HEK293 (cell line): ENCODE results near the gene TJP3.

ENCODE experiments used
- CTCF ChIA-PET: fragments of 350-600 bp; formaldehyde crosslinking; extraction: SDS; loops from one replicate; lab custom pipeline; 2021; ENCODE audit warnings: antibody characterized with exemption; lab: Yijun Ruan, JAX
- POLR2A ChIA-PET: fragments of 300-600 bp; formaldehyde crosslinking; extraction: SDS; loops from one replicate; lab custom pipeline; 2020; ENCODE audit warnings: antibody characterized with exemption, inconsistent platforms; lab: Yijun Ruan, JAX
- H3K27ac ChIP-seq: fragments of 200-500 bp; sonication (Bioruptor generic); 2 replicates; pipeline ENCODE4 v1.5.1; 2014; ENCODE audit warnings: low read depth, low read length, control low read depth, inconsistent platforms; ENCODE audit errors: extremely low read depth
- H3K36me3 ChIP-seq, 2 experiments: fragments of 200-500 bp in 1 of 2; sonication (Bioruptor generic) in 1 of 2; 1 replicate in 1 of 2; 2 replicates in 1 of 2; pipeline ENCODE4 v1.5.1; 2014 to 2017; ENCODE audit warnings: inconsistent platforms in 2 of 2, low read length in 2 of 2; ENCODE audit not compliant: control insufficient read depth in 2 of 2, insufficient read depth in 1 of 2
- H3K4me1 ChIP-seq: fragments of 200-500 bp; sonication (Bioruptor generic); 2 replicates; pipeline ENCODE4 v1.5.1; 2014; ENCODE audit warnings: mild to moderate bottlenecking, low read length, inconsistent platforms; ENCODE audit not compliant: control insufficient read depth, insufficient read depth
- H3K4me3 ChIP-seq: 2 replicates; pipeline ENCODE4 v1.5.1; 2011; ENCODE audit warnings: low read depth, mild to moderate bottlenecking, control low read depth, low read length, moderate library complexity
- H3K9me3 ChIP-seq: fragments of 200-500 bp; sonication (Bioruptor generic); 2 replicates; pipeline ENCODE4 v1.5.1; 2014; ENCODE audit warnings: low read depth, low read length, inconsistent platforms; ENCODE audit not compliant: control insufficient read depth, insufficient read depth
- BCL11B ChIP-seq: fragments of 450-650 bp; formaldehyde crosslinking; IDR thresholded peaks from 2 replicates; pipeline ENCODE4 v1.5.1; 2016; ENCODE audit warnings: low read depth, missing biosample characterization, missing genetic modification characterization
- GLI2 ChIP-seq: fragments of 450-650 bp; formaldehyde crosslinking; IDR thresholded peaks from 2 replicates; pipeline ENCODE4; 2017; ENCODE audit warnings: missing biosample characterization, missing genetic modification characterization, low read depth, borderline replicate concordance
- HIC1 ChIP-seq: fragments of 450-650 bp; formaldehyde crosslinking; IDR thresholded peaks from 2 replicates; pipeline ENCODE4 v1.5.1; 2016; ENCODE audit warnings: missing biosample characterization, missing genetic modification characterization
- KLF16 ChIP-seq: fragments of 450-650 bp; formaldehyde crosslinking; IDR thresholded peaks from 2 replicates; pipeline ENCODE4 v1.5.1; 2017; ENCODE audit warnings: missing biosample characterization, missing genetic modification characterization
- SETDB1 ChIP-seq: IDR thresholded peaks from one replicate; pipeline ENCODE4 v1.6.1; 2017; ENCODE audit warnings: mild to moderate bottlenecking, low read length, moderate library complexity, mixed read lengths; ENCODE audit not compliant: insufficient read length
- TRIM28 ChIP-seq: IDR thresholded peaks from 2 replicates; pipeline ENCODE4 v1.6.1; 2011; ENCODE audit warnings: low read length, control low read depth, borderline replicate concordance
- ZFHX2 ChIP-seq: fragments of 450-650 bp; formaldehyde crosslinking; conservative IDR thresholded peaks from 2 replicates; pipeline ENCODE4 v1.5.1; 2016; ENCODE audit warnings: missing biosample characterization, missing genetic modification characterization
- ZIC2 ChIP-seq: fragments of 450-650 bp; formaldehyde crosslinking; IDR thresholded peaks from 2 replicates; pipeline ENCODE4 v1.5.1; 2016; ENCODE audit warnings: missing biosample characterization, missing genetic modification characterization
- ZNF16 ChIP-seq: fragments of 450-650 bp; formaldehyde crosslinking; IDR thresholded peaks from 2 replicates; pipeline ENCODE4 v1.5.1; 2016; ENCODE audit warnings: low read depth, missing biosample characterization, missing genetic modification characterization
- ZNF184 ChIP-seq: fragments of 450-650 bp; IDR thresholded peaks from 2 replicates; pipeline ENCODE4 v1.5.1; 2018; ENCODE audit warnings: missing biosample characterization, mild to moderate bottlenecking, missing genetic modification characterization
- ZNF24 ChIP-seq: fragments of 450-650 bp; formaldehyde crosslinking; IDR thresholded peaks from 2 replicates; pipeline ENCODE4 v1.5.1; 2016; ENCODE audit warnings: missing biosample characterization, missing genetic modification characterization
- ZNF324 ChIP-seq: fragments of 450-650 bp; formaldehyde crosslinking; IDR thresholded peaks from 2 replicates; pipeline ENCODE4 v1.5.1; 2016; ENCODE audit warnings: missing biosample characterization, missing genetic modification characterization
- ZNF341 ChIP-seq: fragments of 450-650 bp; formaldehyde crosslinking; IDR thresholded peaks from 2 replicates; pipeline ENCODE4; 2016; ENCODE audit warnings: low read depth, missing biosample characterization, missing genetic modification characterization
- ZNF350 ChIP-seq: fragments of 450-650 bp; formaldehyde crosslinking; IDR thresholded peaks from 2 replicates; pipeline ENCODE4 v1.5.0; 2017; ENCODE audit warnings: missing biosample characterization, mild to moderate bottlenecking, missing genetic modification characterization
- ZNF366 ChIP-seq: fragments of 450-650 bp; formaldehyde crosslinking; conservative IDR thresholded peaks from 2 replicates; pipeline ENCODE4 v1.5.1; 2016; ENCODE audit warnings: missing biosample characterization, missing genetic modification characterization
- ZNF404 ChIP-seq: fragments of 450-650 bp; formaldehyde crosslinking; IDR thresholded peaks from 2 replicates; pipeline ENCODE4 v1.5.1; 2017; ENCODE audit warnings: missing biosample characterization, missing genetic modification characterization
- ZNF529 ChIP-seq: fragments of 450-650 bp; formaldehyde crosslinking; IDR thresholded peaks from 2 replicates; pipeline ENCODE4 v1.5.1; 2017; ENCODE audit warnings: missing genetic modification characterization, missing biosample characterization; ENCODE audit not compliant: insufficient replicate concordance
- ZNF548 ChIP-seq: fragments of 450-650 bp; formaldehyde crosslinking; IDR thresholded peaks from 2 replicates; pipeline ENCODE4 v1.5.1; 2016; ENCODE audit warnings: missing biosample characterization, missing genetic modification characterization
- ZNF555 ChIP-seq: fragments of 450-650 bp; formaldehyde crosslinking; conservative IDR thresholded peaks from 2 replicates; pipeline ENCODE4 v1.5.1; 2017; ENCODE audit warnings: missing biosample characterization, mild to moderate bottlenecking, missing genetic modification characterization, inconsistent platforms
- ZNF610 ChIP-seq: fragments of 450-650 bp; formaldehyde crosslinking; IDR thresholded peaks from 2 replicates; pipeline ENCODE4 v1.5.1; 2016; ENCODE audit warnings: missing biosample characterization, missing genetic modification characterization, borderline replicate concordance
- ZNF623 ChIP-seq: fragments of 450-650 bp; formaldehyde crosslinking; IDR thresholded peaks from 2 replicates; pipeline ENCODE4 v1.5.1; 2016; ENCODE audit warnings: missing biosample characterization, missing genetic modification characterization

Gene TJP3

GRCh38 chr19:3695986-3696659 is 12.1 kb upstream of the TJP3 start:
- Histone ChIP-seq H3K9me3 (no peaks in the 10 kb centered on the region), H3K36me3 (peaks cover 0 to 3% of the 10 kb centered on the region in 2 experiments; a peak in 1 of 3 replicates), H3K4me1 (no peaks in the 10 kb centered on the region), H3K27ac (no peak overlapping the region), H3K4me3 (no peak overlapping the region)
- POLR2A ChIA-PET = interaction anchor here (0.6 kb wide), 2 partner anchors 24 to 406 kb away, joined by 3 to 5 read pairs; no protein-coding TSS in a partner anchor
- TF ChIP-seq ZNF623 (tag by site-specific recombination) = peak; percentile 78
- TF ChIP-seq HIC1 (tag by site-specific recombination) = peak; percentile 75
- no peak for TF ChIP-seq ZNF610
- CTCF ChIA-PET = no interaction called here

GRCh38 chr19:3696660-3696995 is 11.6 kb upstream of the TJP3 start:
- TF ChIP-seq ZNF529 (tag by site-specific recombination) (no peak), ZNF350 (tag by site-specific recombination) (no peak), TRIM28 (no peak), ZIC2 (no peak), ZNF555 (no peak), ZNF548 (tag by site-specific recombination) (no peak), GLI2 (tag by site-specific recombination) (no peak), ZNF24 (tag by site-specific recombination) (no peak), SETDB1 (no peak), ZNF16 (no peak), ZFHX2 (tag by site-specific recombination) (no peak), ZNF404 (tag by site-specific recombination) (no peak), KLF16 (tag by site-specific recombination) (no peak), ZNF366 (no peak), ZNF184 (tag by site-specific recombination) (no peak), ZNF324 (tag by site-specific recombination) (no peak)
- peaks cover 0 to 3% of the 10 kb centered on the region in 2 experiments; a peak in 1 of 3 replicates for H3K36me3 ChIP-seq
- ChIA-PET CTCF (interaction anchor here (0.7 to 1.2 kb wide), 3 partner anchors 22 to 138 kb away, joined by 3 read pairs; no protein-coding TSS in a partner anchor), POLR2A (interaction anchor here (0.6 kb wide), 1 partner anchor 24 kb away, joined by 5 read pairs; no protein-coding TSS in a partner anchor)
- H3K4me3 ChIP-seq = no peak overlapping the region
- no peaks in the 10 kb centered on the region for H3K9me3 ChIP-seq
- no peaks in the 10 kb centered on the region for H3K4me1 ChIP-seq
- H3K27ac ChIP-seq = no peak overlapping the region

- ChIA-PET POLR2A (interaction anchor here (0.6 to 1.0 kb wide), 2 partner anchors 9 to 25 kb away, joined by 3 to 5 read pairs; no protein-coding TSS in a partner anchor), CTCF (interaction anchor here (0.7 to 1.3 kb wide), 8 partner anchors 21 to 152 kb away, joined by 3 to 7 read pairs (median 3); no protein-coding TSS in a partner anchor)
- Histone ChIP-seq H3K27ac (no peak overlapping the region), H3K9me3 (no peaks in the 10 kb centered on the region), H3K36me3 (peaks cover 0 to 3% of the 10 kb centered on the region in 2 experiments; a peak in 1 of 3 replicates), H3K4me3 (no peak overlapping the region), H3K4me1 (no peaks in the 10 kb centered on the region)
- TF ChIP-seq ZNF341 (no peak), BCL11B (tag by site-specific recombination) (peak; percentile 19; the same call in 1 of the 2 replicates)
Observed at GRCh38 chr19:3697094-3697493, 11.1 kb upstream of the TJP3 start.
